ENCODE measurements around the gene LRRC59.

Gene LRRC59

DNA sequence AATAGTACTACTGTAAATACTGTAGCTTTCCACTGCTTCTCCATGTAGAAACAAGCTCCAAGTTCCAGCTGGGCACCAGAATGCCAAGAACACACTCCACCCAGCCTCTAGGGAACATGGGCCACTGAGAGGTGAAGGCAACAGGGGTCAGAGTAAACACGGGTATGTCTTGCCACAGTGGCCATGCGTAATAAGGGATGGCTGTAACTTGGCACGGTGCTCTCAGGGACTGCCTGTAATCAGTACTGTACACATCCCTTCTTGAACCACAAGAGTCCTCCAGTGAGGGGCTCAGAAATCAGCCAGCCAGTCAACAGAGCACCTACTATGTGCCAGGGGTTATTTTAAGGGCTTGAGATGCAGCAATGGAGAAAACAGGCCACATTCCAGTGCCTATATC is 10.8 kb downstream of the LRRC59 start:
- DNase-seq (ENCODE audit: low read depth), result no peak

DNA sequence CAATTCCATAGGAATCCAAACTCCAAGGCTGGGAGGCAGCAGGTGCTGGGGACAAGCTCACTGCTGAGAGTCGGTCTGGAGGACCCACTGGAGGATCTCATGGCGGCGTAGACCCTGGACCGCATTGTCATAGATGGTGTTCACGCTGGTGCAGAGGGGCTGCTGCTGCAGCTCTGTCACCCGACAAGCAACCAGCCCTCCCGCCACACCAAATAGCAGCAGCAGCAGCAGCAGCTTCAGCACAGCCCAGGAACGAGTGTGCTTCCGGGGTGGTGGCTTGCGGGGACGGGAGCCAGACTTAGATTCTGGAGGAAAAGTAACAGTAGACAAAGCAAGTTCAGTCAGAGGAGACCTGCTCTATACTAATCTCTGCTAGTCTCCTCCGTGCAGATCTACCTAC is 14.4 kb downstream of the LRRC59 start:
- no peak for DNase-seq (ENCODE audit: low read depth)

DNA sequence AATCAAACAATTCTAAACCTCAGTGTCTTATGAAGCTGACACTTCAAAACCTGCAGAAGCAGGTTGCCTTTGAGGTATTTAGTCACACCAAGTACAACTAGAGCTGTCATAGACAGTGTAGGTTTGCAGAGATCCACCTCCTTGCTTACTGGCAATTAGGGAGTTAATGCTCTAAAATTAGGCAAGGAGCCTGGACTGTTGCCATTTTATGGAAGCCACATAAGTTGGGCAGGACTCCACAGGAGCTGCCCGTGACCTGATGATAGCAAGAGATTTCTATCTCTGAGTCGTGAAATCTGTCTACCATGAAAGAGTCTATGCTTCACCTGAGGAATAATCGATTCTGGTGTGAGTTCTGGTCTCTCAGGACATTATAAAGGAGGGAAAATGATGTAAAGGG is 15.4 kb downstream of the LRRC59 start:
- DNase-seq (ENCODE audit: low read depth), result no peak

DNA sequence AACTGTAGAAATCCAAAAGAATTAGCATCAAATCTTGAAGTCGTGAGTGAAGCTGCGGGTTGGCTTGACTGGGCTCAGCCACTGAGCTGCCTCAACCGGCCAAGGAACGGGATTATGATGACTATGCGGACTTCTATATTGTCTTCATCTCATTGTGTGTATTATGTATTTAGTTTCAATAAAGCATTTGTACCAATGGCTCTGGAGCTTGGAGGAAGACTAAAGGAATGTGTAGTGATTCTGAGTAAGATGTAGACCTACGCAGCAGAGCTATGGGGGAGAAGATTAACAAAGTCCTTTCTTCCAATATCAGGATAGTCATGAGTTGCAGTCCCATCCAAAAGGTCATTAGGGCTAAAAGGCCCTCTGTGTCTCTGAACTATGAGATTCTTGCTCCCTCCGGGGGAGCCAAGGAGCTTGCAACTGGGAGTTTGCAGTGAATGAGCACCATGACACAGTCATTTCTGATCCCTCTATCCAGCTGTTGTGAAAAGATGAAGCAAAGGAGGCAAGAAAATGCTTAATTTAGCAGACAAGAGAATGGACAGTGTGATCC is 16.0 kb downstream of the LRRC59 start:
- no peak for DNase-seq (ENCODE audit: low read depth)

DNA sequence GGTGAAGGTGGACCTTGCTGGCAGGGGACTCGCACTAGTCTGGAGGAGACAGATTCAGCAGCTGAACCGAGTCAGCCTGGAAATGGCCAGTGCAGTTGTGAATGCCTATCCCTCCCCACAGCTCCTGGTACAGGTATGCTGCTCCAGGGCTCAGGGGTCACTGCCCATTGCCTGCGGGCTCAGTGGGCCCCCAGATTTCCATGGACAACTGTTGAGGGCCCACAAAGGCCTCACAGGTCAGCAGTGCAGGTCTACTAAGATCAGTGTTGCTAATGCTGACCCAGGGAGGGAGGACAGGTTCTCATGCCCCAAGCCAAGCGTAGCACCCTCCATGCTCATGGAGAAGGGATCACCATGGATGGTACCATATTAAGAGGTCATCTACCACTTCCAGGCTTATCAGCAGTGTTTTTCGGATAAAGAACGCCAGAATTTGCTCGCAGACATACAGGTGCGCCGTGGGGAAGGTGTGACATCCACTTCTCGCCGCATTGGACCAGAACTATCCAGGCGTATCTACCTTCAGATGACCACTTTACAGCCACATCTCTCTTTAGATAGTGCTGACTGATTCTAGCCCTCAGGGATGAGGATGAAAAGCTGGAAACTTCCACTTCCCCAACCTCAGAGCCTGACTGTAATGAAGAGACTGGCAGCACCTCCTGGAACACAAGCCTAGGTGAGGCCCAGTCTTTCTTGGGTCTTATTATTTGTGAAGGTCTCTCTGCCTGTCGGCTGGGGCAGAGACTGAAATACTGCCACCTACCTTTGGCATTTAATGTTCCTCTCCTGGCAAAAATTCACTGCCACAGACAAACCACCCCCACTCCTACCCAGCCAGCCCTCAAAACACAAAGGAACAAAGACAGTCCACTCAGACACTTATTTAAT is 16.7 kb downstream of the LRRC59 start:
- no peak for DNase-seq (ENCODE audit: low read depth)

GRCh38 chr17:50379351-50380132 is 17.8 kb downstream of the LRRC59 start:
- DNase-seq (ENCODE audit: low read depth), result no peak

DNA sequence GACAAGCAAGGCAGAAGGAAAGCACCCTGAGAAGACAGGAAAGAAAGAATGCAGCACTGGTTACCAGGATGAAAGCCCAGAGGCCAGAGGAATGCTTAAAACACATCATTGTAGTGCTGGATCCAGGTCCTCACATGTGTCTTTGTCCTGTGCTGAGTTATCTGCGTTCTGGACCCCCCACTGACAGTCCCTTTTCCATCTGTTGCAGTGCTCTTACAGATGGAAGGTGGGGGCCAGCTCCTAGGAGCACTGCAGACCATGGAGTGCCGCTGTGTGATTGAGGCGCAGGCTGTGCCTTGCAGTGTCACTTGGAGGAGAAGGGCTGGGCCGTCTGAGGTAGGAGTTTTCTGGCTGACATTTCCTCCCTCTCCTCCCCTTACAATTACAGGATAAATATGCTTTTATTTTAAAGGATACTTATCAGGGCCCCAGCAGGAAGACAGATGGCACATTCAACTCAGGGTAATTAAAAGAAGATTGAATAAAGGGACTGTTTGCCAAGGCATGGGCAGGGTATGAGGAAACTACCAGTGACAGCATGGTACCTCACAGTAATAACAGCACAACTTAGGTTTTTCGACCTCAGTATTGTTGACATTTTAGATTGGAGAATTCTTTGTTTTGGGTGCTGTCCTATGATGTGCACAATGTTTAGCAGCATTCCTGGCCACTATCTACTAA is 21.3 kb downstream of the LRRC59 start:
- DNase-seq (ENCODE audit: low read depth), result no peak

DNA sequence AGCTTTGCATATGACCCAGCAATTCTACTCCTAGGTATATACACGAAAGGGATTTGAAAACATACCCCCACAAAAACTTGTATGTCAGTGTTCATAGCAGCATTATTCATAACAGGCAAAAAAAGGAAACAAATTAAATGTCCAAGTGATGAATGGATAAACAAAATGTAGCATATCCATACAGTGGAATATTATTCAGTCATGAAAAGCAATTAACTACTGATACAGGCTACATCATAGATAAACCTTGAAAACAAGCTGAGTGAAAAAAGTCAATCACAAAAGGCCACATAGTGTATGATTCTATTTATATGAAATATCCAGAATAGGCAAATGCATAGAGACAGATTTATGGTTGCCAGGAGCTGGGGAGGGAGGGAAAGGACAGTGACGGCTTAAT is 23.6 kb downstream of the LRRC59 start:
- DNase-seq (ENCODE audit: low read depth), result no peak

- peak; percentile 71 for DNase-seq (ENCODE audit: low read depth)
Measured at GRCh38 chr17:50372758-50373556, 24.4 kb downstream of the LRRC59 start, which contains the start of the genes EME1 and MRPL27. Gene EME1, plus strand, starts transcription at chr17:50373229. Its CDS starts 1,980 bp downstream, at chr17:50375209. Gene MRPL27, minus strand, starts transcription at chr17:50373184. Its CDS starts 14 bp downstream, at chr17:50373170.

DNA sequence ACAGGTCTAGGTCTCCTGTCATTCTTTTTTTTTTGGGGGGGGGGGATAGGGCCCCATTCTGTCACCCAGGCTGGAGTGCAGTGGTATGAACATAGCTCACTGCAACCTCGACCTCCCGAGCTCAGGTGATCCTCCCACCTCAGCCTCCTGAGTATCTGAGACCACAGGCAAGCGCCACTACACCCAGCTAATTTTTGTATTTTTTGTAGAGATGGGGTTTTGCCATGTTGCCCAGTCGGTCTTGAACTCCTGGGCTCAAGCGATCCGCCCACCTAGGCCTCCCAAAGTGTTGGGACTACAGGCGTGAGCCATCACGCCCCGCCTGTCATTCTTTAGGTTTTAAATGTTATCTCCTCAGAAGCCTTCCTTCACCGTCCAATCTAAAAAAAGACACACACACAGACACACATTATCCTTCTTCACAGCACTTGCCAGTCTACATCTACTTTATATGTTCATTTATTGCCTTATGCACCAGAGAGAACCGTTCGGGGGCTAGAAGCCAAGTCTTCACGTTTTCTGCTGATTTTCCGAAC is 25.0 kb downstream of the LRRC59 start:
- DNase-seq (ENCODE audit: low read depth), result no peak

DNA sequence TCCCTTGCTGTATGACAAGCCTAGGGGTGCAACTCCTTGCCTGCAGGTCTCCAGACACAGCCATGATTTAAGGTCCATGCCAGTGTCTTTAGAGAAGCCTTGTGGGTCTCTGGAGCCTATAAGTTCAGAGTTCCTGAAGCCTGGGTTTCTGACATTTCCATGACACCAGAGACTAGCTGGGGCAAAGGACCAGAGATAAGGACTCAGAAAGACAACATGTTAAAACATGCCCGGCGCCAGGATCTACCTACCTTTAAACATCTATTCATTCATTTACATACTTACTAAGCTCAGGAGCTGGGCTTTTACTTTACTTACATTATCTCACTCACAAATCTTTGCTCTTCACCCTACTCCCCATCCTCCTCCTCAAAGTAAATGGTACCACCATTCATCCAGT is 25.8 kb downstream of the LRRC59 start:
- DNase-seq (ENCODE audit: low read depth), result no peak

GRCh38 chr17:50370052-50370451 is 27.3 kb downstream of the LRRC59 start:
- DNase-seq (ENCODE audit: low read depth), result no peak

GRCh38 chr17:50367401-50367800 is 29.9 kb downstream of the LRRC59 start:
- DNase-seq (ENCODE audit: low read depth), result no peak

DNA sequence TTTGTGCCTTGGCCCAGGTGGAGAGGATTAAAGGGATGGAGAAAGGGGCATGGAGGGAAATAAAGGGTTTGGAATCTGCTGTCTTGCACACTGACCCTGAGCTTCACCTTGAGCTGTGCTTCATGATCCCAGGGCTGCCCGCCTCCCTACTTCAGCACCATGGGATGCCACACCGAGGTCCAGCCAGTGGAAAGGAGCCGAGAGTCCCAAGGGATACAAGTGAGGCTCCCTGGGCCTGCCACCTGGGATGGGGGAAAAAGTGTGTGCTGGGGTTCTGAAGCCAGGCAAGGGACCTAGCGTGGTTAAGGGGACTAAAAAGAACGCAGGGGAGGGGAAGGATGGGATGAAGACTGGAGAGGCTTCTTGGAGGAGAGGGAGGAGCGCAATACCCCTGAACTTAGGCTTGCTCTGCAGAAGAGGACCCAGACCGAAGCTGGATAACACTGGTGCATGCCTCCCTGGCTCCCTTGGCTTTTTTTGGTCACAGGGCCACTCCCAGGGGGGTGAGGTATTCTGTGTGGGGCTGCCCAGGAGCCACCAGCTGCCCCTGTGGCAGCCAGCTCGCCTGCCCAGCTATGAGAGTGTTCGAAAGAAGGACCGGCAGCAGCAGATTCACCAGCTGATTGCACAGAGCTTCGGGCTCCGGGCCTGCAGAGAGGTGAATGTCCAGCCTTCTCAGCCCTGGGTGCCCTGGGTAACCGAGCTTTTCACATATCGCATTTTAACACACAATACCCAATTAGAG is 31.5 kb downstream of the LRRC59 start:
- DNase-seq (ENCODE audit: low read depth), result no peak

GRCh38 chr17:50365165-50365564 is 32.2 kb downstream of the LRRC59 start:
- DNase-seq (ENCODE audit: low read depth), result no peak

GRCh38 chr17:50364715-50365114 is 32.6 kb downstream of the LRRC59 start:
- no peak for DNase-seq (ENCODE audit: low read depth)

GRCh38 chr17:50364061-50364458 is 33.3 kb downstream of the LRRC59 start:
- DNase-seq (ENCODE audit: low read depth), result no peak

DNA sequence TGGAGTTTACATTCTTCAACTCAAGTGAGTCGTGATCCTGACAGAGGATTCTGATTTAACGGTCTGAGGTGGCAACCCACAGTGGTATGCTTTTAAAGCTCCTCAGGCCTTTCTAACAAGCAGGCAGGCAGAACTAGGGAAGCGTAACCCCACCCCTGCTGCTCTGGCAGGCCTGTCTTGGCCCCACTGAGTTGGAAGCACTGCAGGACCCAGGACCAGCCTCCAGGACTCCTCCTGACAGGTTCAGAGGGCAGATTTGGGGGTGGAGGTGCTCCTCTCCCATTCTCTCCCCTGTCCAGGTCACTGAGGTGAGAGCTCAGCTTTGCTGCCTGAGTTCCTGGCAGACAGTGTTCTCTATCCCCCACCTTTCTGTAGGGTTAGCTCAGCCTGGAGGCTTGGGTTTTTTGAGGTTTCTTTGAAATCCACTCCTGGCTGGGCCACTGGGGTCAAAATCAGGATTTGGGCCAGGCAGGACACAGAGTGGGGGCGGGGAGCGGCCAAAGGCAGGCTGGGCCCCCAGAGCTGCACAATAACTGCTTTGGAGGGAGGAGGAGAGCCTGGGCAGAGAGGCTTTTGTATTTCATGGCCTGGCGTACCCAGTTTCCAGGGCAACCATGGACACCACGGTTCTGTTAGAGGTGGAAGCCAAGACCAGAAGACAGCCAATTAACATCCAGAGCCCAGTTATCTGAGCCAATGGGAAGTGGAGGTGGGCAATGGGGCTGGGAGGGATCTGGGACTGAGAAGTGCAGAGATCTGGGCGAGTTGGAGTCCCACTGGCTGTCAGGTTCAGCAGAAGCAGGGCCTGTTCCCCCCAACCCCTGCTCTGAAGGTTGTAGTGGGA is 33.9 kb downstream of the LRRC59 start:
- DNase-seq (ENCODE audit: low read depth), result no peak

GRCh38 chr17:50362661-50363060 is 34.7 kb downstream of the LRRC59 start:
- DNase-seq (ENCODE audit: low read depth), result no peak
